HG03432 (cell line): ENCODE results near the gene CDCA5.
"Not testable (repeated sequence)": the region's sequence is repeated elsewhere in the genome, so short reads cannot be mapped to it uniquely, and the experiment has no call there.

Source experiments
- ATAC-seq: cut with Tn5 transposase; IDR thresholded peaks from one replicate; pipeline ENCODE4 v1.9.1; 2021; ENCODE audit warnings: mild to moderate bottlenecking, moderate library complexity; ENCODE audit not compliant: unreplicated experiment

CDCA5 gene

GRCh38 chr11:65119670-65119995, 35.8 kb upstream of the CDCA5 start:
- ATAC-seq, result no peak

- not testable (repeated sequence) for ATAC-seq
Observed at GRCh38 chr11:65118891-65119669, 35.2 kb upstream of the CDCA5 start.

- no peak for ATAC-seq
Observed at GRCh38 chr11:65118097-65118837, 34.4 kb upstream of the CDCA5 start.

- peak; percentile 57 for ATAC-seq
Observed at GRCh38 chr11:65117206-65118096, 33.6 kb upstream of the CDCA5 start, which contains the start of gene ZNHIT2. ZNHIT2 (minus strand) TSS chr11:65117701; CDS start chr11:65117653, 48 bp downstream.

GRCh38 chr11:65116370-65117205, 32.7 kb upstream of the CDCA5 start:
- ATAC-seq, result peak; percentile 2

- no peak for ATAC-seq
Observed at GRCh38 chr11:65115361-65116082, 31.7 kb upstream of the CDCA5 start.

- no peak for ATAC-seq
Observed at GRCh38 chr11:65114538-65115171, 30.8 kb upstream of the CDCA5 start.

- ATAC-seq, result no peak
Observed at GRCh38 chr11:65113839-65114238, 30.0 kb upstream of the CDCA5 start.

GRCh38 chr11:65113361-65113756, 29.5 kb upstream of the CDCA5 start:
- no peak for ATAC-seq

- peak; percentile 37 for ATAC-seq
Observed at GRCh38 chr11:65112546-65113360, 28.9 kb upstream of the CDCA5 start.

- ATAC-seq, result peak; percentile 57
Observed at GRCh38 chr11:65111744-65112545, 28.1 kb upstream of the CDCA5 start, which contains the start of gene TM7SF2. TM7SF2 (plus strand) TSS chr11:65111872; CDS start chr11:65112016, 144 bp downstream.

GRCh38 chr11:65111159-65111743, 27.4 kb upstream of the CDCA5 start:
- no peak for ATAC-seq

- ATAC-seq, result no peak
Observed at GRCh38 chr11:65110354-65110861, 26.6 kb upstream of the CDCA5 start.

GRCh38 chr11:65109231-65110198, 25.7 kb upstream of the CDCA5 start:
- ATAC-seq, result no peak

- ATAC-seq, result no peak
Observed at GRCh38 chr11:65108469-65109123, 24.8 kb upstream of the CDCA5 start.
